GM12865 (cell line): ENCODE data around the gene RAD51AP1.

Experiments
- DNase-seq: peaks from one replicate; pipeline ENCODE4 v3.0.0; 2010; ENCODE audit warnings: low read depth
- H3K4me3 ChIP-seq: 2 replicates; pipeline ENCODE4 v1.5.1; 2011; ENCODE audit warnings: mild to moderate bottlenecking, low read depth, low read length, control low read depth
- CTCF ChIP-seq: IDR thresholded peaks from 2 replicates; pipeline ENCODE4 v1.5.1; 2011; ENCODE audit warnings: low read length, control low read depth, low read depth, inconsistent platforms; ENCODE audit not compliant: insufficient read depth; ENCODE audit errors: missing control alignments

RAD51AP1 gene

GRCh38 chr12:4530982-4531586 is 7.6 kb upstream of the RAD51AP1 start:
- no peak for DNase-seq
- H3K4me3 ChIP-seq: no peak overlapping the region
- TF ChIP-seq CTCF: no peak

- no peak for TF ChIP-seq CTCF
- H3K4me3 ChIP-seq: no peak overlapping the region
- DNase-seq: peak; percentile 78
These were observed 3.6 kb upstream of the RAD51AP1 start for GRCh38 chr12:4535092-4535491.

DNA sequence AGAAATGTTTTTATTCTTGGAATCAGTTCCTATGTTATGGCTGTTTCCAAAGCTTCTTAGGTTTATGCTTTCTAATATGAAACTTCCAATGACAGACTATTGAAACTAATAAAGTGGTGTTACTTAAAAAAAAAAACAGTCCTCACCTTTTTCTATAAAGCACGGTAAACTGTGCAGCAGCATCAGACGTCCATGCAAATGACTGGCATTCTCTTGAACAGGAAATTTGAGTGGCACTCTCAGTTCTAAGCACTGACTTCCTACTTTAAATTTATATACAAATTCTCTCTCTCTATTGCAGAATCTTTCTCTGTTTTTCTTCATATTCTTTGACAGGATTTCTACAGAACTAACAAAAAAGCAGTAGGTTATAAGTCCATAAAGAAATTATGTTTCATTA is 2.8 kb upstream of the RAD51AP1 start:
- H3K4me3 ChIP-seq: no peak overlapping the region
- TF ChIP-seq CTCF: no peak
- DNase-seq: peak; percentile 46

GRCh38 chr12:4539167-4539870 is 629 bp downstream of the RAD51AP1 start:
- DNase-seq: no peak
- peak overlapping the region; percentile 70 for H3K4me3 ChIP-seq
- TF ChIP-seq CTCF: no peak

GRCh38 chr12:4540170-4540569 is 1.5 kb downstream of the RAD51AP1 start:
- no peak for TF ChIP-seq CTCF
- peak overlapping the region; percentile 70 for H3K4me3 ChIP-seq
- peak; percentile 14 for DNase-seq

DNA sequence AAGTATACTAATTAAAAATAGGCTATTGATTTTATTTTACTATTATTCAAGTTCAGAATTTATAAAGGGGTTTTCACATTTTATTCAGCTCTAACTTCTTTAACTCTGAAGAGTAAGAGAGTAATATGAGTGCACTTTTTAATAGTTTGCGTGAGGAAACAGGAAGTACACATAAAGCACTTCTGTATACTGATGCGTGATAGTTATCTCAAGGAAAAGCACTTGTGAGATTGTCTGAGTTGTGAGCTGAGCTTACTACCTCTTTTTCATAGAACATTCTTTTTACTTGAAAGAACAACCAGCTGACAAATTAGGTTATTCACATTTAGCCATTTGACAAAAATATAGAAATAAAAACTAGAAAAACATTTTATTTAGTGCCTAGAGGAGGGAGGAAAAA is 1.9 kb downstream of the RAD51AP1 start:
- H3K4me3 ChIP-seq: peak overlapping the region; percentile 70; the same call in 1 of the 2 replicates
- no peak for DNase-seq
- no peak for TF ChIP-seq CTCF
